HepG2 (cell line): ENCODE measurements around the gene HPCAL1. TPM values are rescaled to one million over a fixed set of nuclear protein-coding genes. Genes with fewer than 3 reads are reported as not detected.

Source experiments
- AHDC1 ChIP-seq: sonication (generic); formaldehyde crosslinking; IDR thresholded peaks from 2 replicates; pipeline ENCODE4 v1.5.1; 2020; ENCODE audit warnings: mild to moderate bottlenecking, missing genetic modification reagents, borderline replicate concordance
- ATRX ChIP-seq: sonication (generic); formaldehyde crosslinking; IDR thresholded peaks from 2 replicates; pipeline ENCODE4 v1.4.0; 2020; ENCODE audit warnings: missing genetic modification reagents, borderline replicate concordance
- FOXC1 ChIP-seq: sonication (generic); formaldehyde crosslinking; IDR thresholded peaks from 2 replicates; pipeline ENCODE4 v1.8.0; 2022; ENCODE audit warnings: mild to moderate bottlenecking, missing genetic modification reagents, borderline replicate concordance
- HIVEP1 ChIP-seq: sonication (generic); formaldehyde crosslinking; IDR thresholded peaks from 2 replicates; pipeline ENCODE4 v1.4.0; 2020; ENCODE audit warnings: mild to moderate bottlenecking, missing genetic modification reagents
- MEIS2 ChIP-seq: sonication (generic); formaldehyde crosslinking; IDR thresholded peaks from 2 replicates; pipeline ENCODE4 v1.9.0; 2021; ENCODE audit warnings: mild to moderate bottlenecking, missing genetic modification reagents
- NFKB2 ChIP-seq: sonication (generic); formaldehyde crosslinking; IDR thresholded peaks from 2 replicates; pipeline ENCODE4 v1.4.0; 2020; ENCODE audit warnings: missing genetic modification reagents, borderline replicate concordance
- POGK ChIP-seq: sonication (generic); formaldehyde crosslinking; conservative IDR thresholded peaks from 2 replicates; pipeline ENCODE4 v1.8.0; 2022; ENCODE audit warnings: mild to moderate bottlenecking, moderate library complexity, missing genetic modification reagents
- SALL1 ChIP-seq: sonication (generic); formaldehyde crosslinking; IDR thresholded peaks from 2 replicates; pipeline ENCODE4 v1.8.0; 2022; ENCODE audit warnings: mild to moderate bottlenecking, missing genetic modification reagents
- SOX13 ChIP-seq, 3 experiments: fragments of 450-650 bp in 1 of 3; sonication (generic) in 1 of 3; formaldehyde crosslinking in 1 of 3; IDR thresholded peaks in 2 of 3; conservative IDR thresholded peaks in 1 of 3; 2 replicates each; pipeline versions ENCODE4 v1.5.0 to v1.6.1; 2016 to 2020; ENCODE audit warnings: antibody characterized with exemption in 1 of 3, mild to moderate bottlenecking in 1 of 3, missing compliant biosample characterization in 1 of 3, missing genetic modification reagents in 1 of 3, moderate library complexity in 1 of 3
- ZMYM2 ChIP-seq: sonication (generic); formaldehyde crosslinking; IDR thresholded peaks from 2 replicates; pipeline ENCODE4 v1.8.0; 2022; ENCODE audit warnings: mild to moderate bottlenecking, missing genetic modification reagents
- ZNF501 ChIP-seq: sonication (generic); formaldehyde crosslinking; IDR thresholded peaks from 2 replicates; pipeline ENCODE4 v1.5.1; 2020; ENCODE audit warnings: mild to moderate bottlenecking, moderate library complexity, missing genetic modification reagents
- ZNF567 ChIP-seq: sonication (generic); formaldehyde crosslinking; IDR thresholded peaks from 2 replicates; pipeline ENCODE4 v1.8.1; 2023; ENCODE audit warnings: mild to moderate bottlenecking, missing genetic modification reagents, borderline replicate concordance
- ZNF609 ChIP-seq: sonication (generic); formaldehyde crosslinking; IDR thresholded peaks from 2 replicates; pipeline ENCODE4 v1.4.0; 2020; ENCODE audit warnings: mild to moderate bottlenecking, missing genetic modification reagents, borderline replicate concordance
- ZNF790 ChIP-seq: sonication (generic); formaldehyde crosslinking; IDR thresholded peaks from 2 replicates; pipeline ENCODE4 v1.8.0; 2022; ENCODE audit warnings: missing genetic modification reagents, mild to moderate bottlenecking, borderline replicate concordance
- ZSCAN22 ChIP-seq: sonication (generic); formaldehyde crosslinking; IDR thresholded peaks from 2 replicates; pipeline ENCODE4 v1.4.0; 2020; ENCODE audit warnings: mild to moderate bottlenecking, missing genetic modification reagents
- polyA plus RNA-seq, 8 experiments: library from polyadenylated mRNA; depleted of rRNA in 3 of 8; stranded (reverse) in 7 of 8; unstranded in 1 of 8; fragments of >200 nt; fragmentation: Illumina TruSeq in 4 of 8; extraction: Trizol in 4 of 8; gene quantifications; 2 replicates each; pipeline versions ENCODE4 v1.2.1 to v1.2.3, GENCODE V29; 2011 to 2016; ENCODE audit warnings: low read depth in 4 of 8, missing spikeins in 1 of 8, mixed read lengths in 1 of 8; ENCODE audit not compliant: insufficient read depth in 1 of 8
- total RNA-seq, 5 experiments: library from RNA; depleted of rRNA; stranded (reverse); fragments of >200 nt; fragmentation: Illumina TruSeq; extraction: Trizol; gene quantifications; 2 replicates each; pipeline ENCODE4 v1.2.3, GENCODE V29; 2016; ENCODE audit warnings: low read depth in 1 of 5

Gene HPCAL1
- total and polyA plus RNA-seq, 2 of the 13 experiments (the other 11 are each of a cell fraction or from before 2014, with no cell fraction given): 29.5 to 29.9 TPM

- TF ChIP-seq ZNF609 (CRISPR knock-in tag) (peak; percentile 98), ZSCAN22 (CRISPR knock-in tag) (peak; percentile 87; the same call in 1 of the 2 replicates), NFKB2 (CRISPR knock-in tag) (peak; percentile 84), HIVEP1 (peak; percentile 89), FOXC1 (CRISPR knock-in tag) (peak; percentile 84; the same call in 1 of the 2 replicates), ZNF567 (CRISPR knock-in tag) (0 out of 2 replicates have a peak, but pooled peaks have one; percentile 54), SALL1 (peak; percentile 99), ZMYM2 (CRISPR knock-in tag) (0 out of 2 replicates have a peak, but pooled peaks have one; percentile 62), SOX13 (IDR thresholded peaks at IDR 0.05) (peak; percentile 74; the same call in 1 of the 2 replicates), SOX13 (CRISPR knock-in tag; conservative IDR thresholded peaks at IDR 0.05 in 1 of 2, IDR thresholded peaks at IDR 0.05 in 1 of 2) (peak in 1 of 2 experiments; percentile 93; a peak in 2 of 4 replicates), POGK (peak; percentile 93), ZNF790 (CRISPR knock-in tag) (no peak), AHDC1 (CRISPR knock-in tag) (peak; percentile 95), ATRX (CRISPR knock-in tag) (no peak), ZNF501 (peak; percentile 84), MEIS2 (CRISPR knock-in tag) (peak; percentile 81; the same call in 1 of the 2 replicates)
Measured at GRCh38 chr2:10368491-10369231, 66.0 kb downstream of the HPCAL1 start (continued).
